Measurements from ENCODE around the gene RALGAPB. TPM values are rescaled to one million over a fixed set of nuclear protein-coding genes. Genes with fewer than 3 reads are reported as not detected.
A peak's percentile ranks its signal among the peaks of the same experiment; 100 is the strongest.

Gene RALGAPB
- total RNA-seq (2021) (29.4 to 36.7 TPM (median 31.4 TPM) in 3 replicates), Bru-seq, nascent RNA (percentile 82 among the genes with signal in this experiment)
- long read RNA-seq, experiment 1, full-length matches to known transcripts = 25 of 125 reads
- long read RNA-seq, experiment 1, partial matches to known transcripts = 22 of 125 reads
- long read RNA-seq, experiment 1, other reads (novel, unspliced or antisense) = 78 of 125 reads
- long read RNA-seq, experiment 2, full-length matches to known transcripts = 3 of 36 reads
- long read RNA-seq, experiment 2, partial matches to known transcripts = 8 of 36 reads
- long read RNA-seq, experiment 2, other reads (novel, unspliced or antisense) = 25 of 36 reads
- long read RNA-seq, experiment 3, partial matches to known transcripts = 1 of 2 reads
- long read RNA-seq, experiment 3, other reads (novel, unspliced or antisense) = 1 of 2 reads

- H3K27ac Mint-ChIP-seq = peak within 1 kb of the TSS; percentile 99
- ChIA-PET CTCF (interaction anchor here (0.6 to 4.0 kb wide), 23 partner anchors 12 to 640 kb away, joined by 3 to 38 read pairs (median 5); partner anchors contain the start of gene SNHG17), POLR2A (interaction anchor here (0.5 to 1.9 kb wide), 6 partner anchors 8 to 58 kb away, joined by 3 to 19 read pairs (median 4); partner anchors contain the start of gene SNHG17)
- H3K4me1 Mint-ChIP-seq = peaks cover 20% of the 10 kb centered on the region
- TF ChIP-seq ZBTB21 (CRISPR knock-in tag; IDR thresholded peaks at IDR 0.05; ENCODE audit: borderline replicate concordance) (peak; percentile 82; the same call in 1 of the 2 replicates), SP1 (CRISPR knock-in tag; conservative IDR thresholded peaks at IDR 0.05) (peak; percentile 70), RORB (CRISPR knock-in tag; IDR thresholded peaks at IDR 0.05) (no peak), PREB (CRISPR knock-in tag; IDR thresholded peaks at IDR 0.05; ENCODE audit: borderline replicate concordance) (no peak), ZNF425 (CRISPR knock-in tag; conservative IDR thresholded peaks at IDR 0.05) (no peak), MAX (CRISPR knock-in tag; IDR thresholded peaks at IDR 0.05) (peak; percentile 64), PRDM15 (CRISPR knock-in tag; IDR thresholded peaks at IDR 0.05) (no peak), ETV6 (CRISPR knock-in tag; IDR thresholded peaks at IDR 0.05) (peak; percentile 73; the same call in 1 of the 2 replicates), MXD4 (CRISPR knock-in tag; IDR thresholded peaks at IDR 0.05; ENCODE audit: borderline replicate concordance) (no peak), ZNF263 (CRISPR knock-in tag; IDR thresholded peaks at IDR 0.05; ENCODE audit: low read depth) (no peak), TEAD1 (CRISPR knock-in tag; IDR thresholded peaks at IDR 0.05) (peak; percentile 66; the same call in 1 of the 2 replicates), E2F5 (CRISPR knock-in tag; IDR thresholded peaks at IDR 0.05) (no peak), ZNF232 (CRISPR knock-in tag; IDR thresholded peaks at IDR 0.05) (0 out of 2 replicates have a peak, but pooled peaks have one; percentile 19), GABPB1 (CRISPR knock-in tag; IDR thresholded peaks at IDR 0.05) (peak; percentile 72)
- H3K9me3 Mint-ChIP-seq = no peaks in the 10 kb centered on the region
- ATAC-seq (peak; percentile 97), DNase-seq (ENCODE audit: low spot score) (peak; percentile 99)
- H3K36me3 Mint-ChIP-seq = no peaks in the 10 kb centered on the region
- H3K4me3 Mint-ChIP-seq = peak within 1 kb of the TSS; percentile 89
- no peaks in the 10 kb centered on the region; the same call in 1 of the 2 replicates for H3K27me3 Mint-ChIP-seq (ENCODE audit: low read depth)
Measured at GRCh38 chr20:38472513-38473366, at the start of gene RALGAPB. Gene RALGAPB, plus strand, starts transcription at chr20:38472843. Its CDS starts 15,590 bp downstream, at chr20:38488433.
